RWPE2 (cell line): Measurements from ENCODE around the gene BICDL1.

Source experiments
- ATAC-seq: fragments of 200-7000 bp; cut with Tn5 transposase; 3 replicates; pipeline ENCODE4 v1.9.1; 2021; ENCODE audit warnings: low read depth
- DNase-seq: peaks from one replicate; pipeline ENCODE4 v3.0.0-alpha.2; 2020; ENCODE audit warnings: low spot score
- H3K27ac ChIP-seq: fragments of 450-650 bp; 2 replicates; pipeline ENCODE4 v1.5.1; 2017; ENCODE audit warnings: mild to moderate bottlenecking; ENCODE audit not compliant: poor library complexity, severe bottlenecking
- H3K27me3 ChIP-seq: fragments of 250-450 bp; sonication (Bioruptor Pico); 2 replicates; pipeline ENCODE4 v1.5.1; 2021; ENCODE audit warnings: mild to moderate bottlenecking, moderate library complexity; ENCODE audit not compliant: insufficient read depth, poor library complexity, severe bottlenecking
- H3K36me3 ChIP-seq: fragments of 250-450 bp; sonication (Bioruptor Pico); 2 replicates; pipeline ENCODE4 v1.5.1; 2020; ENCODE audit warnings: low read depth, mild to moderate bottlenecking, moderate library complexity
- H3K4me1 ChIP-seq: fragments of 250-450 bp; sonication (Bioruptor Pico); 2 replicates; pipeline ENCODE4 v1.5.1; 2021; ENCODE audit warnings: mild to moderate bottlenecking, moderate library complexity; ENCODE audit not compliant: insufficient read depth, poor library complexity, severe bottlenecking
- H3K4me3 ChIP-seq: fragments of 250-450 bp; sonication (Bioruptor Pico); 2 replicates; pipeline ENCODE4 v1.5.1; 2021; ENCODE audit warnings: mild to moderate bottlenecking, moderate library complexity; ENCODE audit not compliant: severe bottlenecking
- H3K9me3 ChIP-seq: fragments of 250-450 bp; sonication (Bioruptor Pico); 2 replicates; pipeline ENCODE4 v1.5.1; 2021; ENCODE audit warnings: mild to moderate bottlenecking, moderate library complexity; ENCODE audit not compliant: severe bottlenecking
- TF ChIP-seq, protein P1 (sequence below): fragments of 450-650 bp; IDR thresholded peaks from one replicate; pipeline ENCODE4 v1.5.1; 2017; ENCODE audit warnings: mild to moderate bottlenecking, moderate library complexity; ENCODE audit not compliant: poor library complexity, severe bottlenecking

Gene BICDL1

DNA sequence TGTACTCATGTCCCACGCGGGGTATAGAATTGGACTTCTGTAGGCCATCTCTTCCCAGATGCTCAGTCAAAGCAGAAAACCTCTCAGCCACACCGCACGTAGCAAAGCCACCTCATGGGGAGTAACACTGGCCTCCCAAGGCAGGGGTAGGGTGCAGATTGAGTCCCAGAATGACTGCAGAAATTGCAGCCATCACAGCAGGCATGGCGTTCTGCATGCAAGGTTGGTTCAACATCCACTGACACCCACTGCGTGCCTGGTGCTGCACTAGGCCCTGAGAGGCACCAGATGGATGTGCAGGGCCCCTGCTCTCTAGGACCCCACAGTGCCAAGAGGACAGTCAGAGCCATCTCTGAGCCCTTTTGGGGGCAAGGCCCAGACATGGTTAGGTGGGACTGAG lies 87.6 kb downstream of the BICDL1 start:
- H3K36me3 ChIP-seq = no peaks in the 10 kb centered on the region
- H3K9me3 ChIP-seq = no peaks in the 10 kb centered on the region
- DNase-seq (no peak), ATAC-seq (no peak)
- TF ChIP-seq, protein P1, sequence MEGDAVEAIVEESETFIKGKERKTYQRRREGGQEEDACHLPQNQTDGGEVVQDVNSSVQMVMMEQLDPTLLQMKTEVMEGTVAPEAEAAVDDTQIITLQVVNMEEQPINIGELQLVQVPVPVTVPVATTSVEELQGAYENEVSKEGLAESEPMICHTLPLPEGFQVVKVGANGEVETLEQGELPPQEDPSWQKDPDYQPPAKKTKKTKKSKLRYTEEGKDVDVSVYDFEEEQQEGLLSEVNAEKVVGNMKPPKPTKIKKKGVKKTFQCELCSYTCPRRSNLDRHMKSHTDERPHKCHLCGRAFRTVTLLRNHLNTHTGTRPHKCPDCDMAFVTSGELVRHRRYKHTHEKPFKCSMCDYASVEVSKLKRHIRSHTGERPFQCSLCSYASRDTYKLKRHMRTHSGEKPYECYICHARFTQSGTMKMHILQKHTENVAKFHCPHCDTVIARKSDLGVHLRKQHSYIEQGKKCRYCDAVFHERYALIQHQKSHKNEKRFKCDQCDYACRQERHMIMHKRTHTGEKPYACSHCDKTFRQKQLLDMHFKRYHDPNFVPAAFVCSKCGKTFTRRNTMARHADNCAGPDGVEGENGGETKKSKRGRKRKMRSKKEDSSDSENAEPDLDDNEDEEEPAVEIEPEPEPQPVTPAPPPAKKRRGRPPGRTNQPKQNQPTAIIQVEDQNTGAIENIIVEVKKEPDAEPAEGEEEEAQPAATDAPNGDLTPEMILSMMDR = no peak
- H3K27me3 ChIP-seq = no peaks in the 10 kb centered on the region
- H3K27ac ChIP-seq = no peak overlapping the region
- H3K4me3 ChIP-seq = no peak overlapping the region
- H3K4me1 ChIP-seq = peaks cover 14% of the 10 kb centered on the region

DNA sequence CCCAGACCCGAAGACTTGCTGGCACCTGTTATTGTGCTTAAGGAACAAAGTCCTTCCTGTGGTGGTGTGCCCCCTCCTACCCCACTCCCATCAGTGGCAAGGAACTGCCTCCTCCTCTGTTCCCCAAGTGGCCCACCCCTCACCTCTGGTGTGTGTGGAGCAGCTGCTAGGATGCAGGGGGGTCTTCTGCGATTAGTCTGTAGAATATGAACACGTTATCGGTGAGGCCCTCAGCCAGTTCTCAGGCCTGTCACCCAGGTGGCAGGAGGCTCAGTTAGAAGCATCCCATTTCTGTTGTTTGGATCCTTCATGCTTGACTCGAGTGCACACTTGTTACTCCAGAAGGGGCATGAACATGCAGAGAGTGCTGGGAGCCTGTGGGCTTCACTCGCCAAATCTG lies 88.2 kb downstream of the BICDL1 start:
- Histone ChIP-seq H3K4me3 (no peak overlapping the region), H3K27me3 (no peaks in the 10 kb centered on the region), H3K4me1 (peaks cover 14% of the 10 kb centered on the region), H3K27ac (no peak overlapping the region), H3K36me3 (no peaks in the 10 kb centered on the region), H3K9me3 (no peaks in the 10 kb centered on the region)
- ATAC-seq = no peak
- no peak for DNase-seq
- TF ChIP-seq, protein P1 = no peak

DNA sequence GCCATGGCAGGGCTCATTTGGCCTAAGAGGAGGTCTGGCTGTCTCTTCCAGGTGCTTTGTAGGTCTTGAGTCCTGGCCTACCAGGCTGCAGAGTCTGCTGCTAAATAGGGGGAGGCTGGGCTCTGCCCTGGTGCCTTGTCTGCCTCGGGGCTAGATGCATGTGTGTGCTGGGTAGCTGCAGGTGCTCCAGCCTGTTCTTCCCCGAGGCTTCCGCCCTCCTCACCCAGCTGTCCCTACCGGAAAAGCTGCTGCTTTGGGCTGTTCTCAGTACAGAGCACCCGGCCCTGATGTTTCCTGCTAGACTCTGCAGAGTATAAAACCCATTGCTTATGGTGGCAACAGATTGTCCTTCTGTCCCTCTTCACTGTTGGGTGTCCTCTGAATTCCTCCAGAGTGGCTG lies 89.8 kb downstream of the BICDL1 start:
- ATAC-seq (peak; percentile 15; the same call in 1 of the 3 replicates), DNase-seq (no peak)
- Histone ChIP-seq H3K9me3 (no peaks in the 10 kb centered on the region), H3K27me3 (no peaks in the 10 kb centered on the region), H3K36me3 (no peaks in the 10 kb centered on the region), H3K4me3 (no peak overlapping the region), H3K27ac (peak overlapping the region; percentile 34), H3K4me1 (peaks cover 14% of the 10 kb centered on the region)
- TF ChIP-seq, protein P1 = no peak

DNA sequence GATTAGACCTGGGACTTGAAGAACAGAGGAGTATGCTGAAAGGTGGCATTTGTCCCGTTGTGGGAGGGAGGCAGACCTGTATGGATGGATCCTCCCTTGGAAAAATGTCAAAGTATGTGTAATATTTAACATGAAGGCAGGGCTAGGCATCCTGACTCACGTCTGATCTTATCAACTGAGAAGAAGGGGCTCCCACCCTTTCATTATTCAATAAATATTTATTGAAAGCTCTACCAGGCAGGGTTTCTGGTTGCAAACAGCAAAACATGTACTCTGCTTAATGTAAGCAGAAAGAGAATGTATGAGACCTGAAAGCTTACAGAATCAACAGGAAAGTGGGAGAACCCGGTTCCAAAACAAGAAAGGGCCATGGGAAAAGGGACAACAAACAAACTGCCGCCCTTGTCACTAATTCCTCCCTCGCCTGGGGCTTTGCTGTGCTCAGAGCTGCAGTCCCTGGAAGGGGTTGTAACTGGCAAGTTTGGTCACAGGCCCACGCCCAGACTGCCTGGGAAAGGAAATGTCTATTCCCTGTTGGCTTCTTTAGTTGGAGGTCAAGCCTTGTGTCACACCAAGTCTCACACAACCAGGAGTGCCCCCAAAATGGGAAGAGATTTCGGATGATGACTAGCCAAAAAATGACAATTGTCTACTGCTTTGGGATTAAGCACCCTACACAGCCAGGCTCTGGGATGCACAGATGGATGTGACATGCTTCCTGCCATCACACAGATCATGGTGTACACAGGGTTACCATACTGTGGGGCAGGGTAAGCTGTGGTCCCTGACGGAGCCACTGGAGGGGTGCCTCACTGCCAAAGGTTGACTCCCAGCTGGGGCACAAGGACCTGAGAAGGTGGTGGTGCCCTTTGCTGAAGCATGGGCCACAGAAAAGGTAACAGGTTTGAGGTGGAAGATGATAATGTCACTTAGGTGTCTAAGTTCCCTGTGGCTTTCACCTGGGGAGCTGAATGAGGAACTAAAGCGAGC lies 90.7 kb downstream of the BICDL1 start:
- TF ChIP-seq, protein P1 = no peak
- Histone ChIP-seq H3K27me3 (no peaks in the 10 kb centered on the region), H3K4me3 (no peak overlapping the region), H3K9me3 (no peaks in the 10 kb centered on the region), H3K4me1 (peaks cover 14% of the 10 kb centered on the region), H3K36me3 (no peaks in the 10 kb centered on the region), H3K27ac (peak overlapping the region; percentile 34)
- ATAC-seq (peak; percentile 93), DNase-seq (no peak)

DNA sequence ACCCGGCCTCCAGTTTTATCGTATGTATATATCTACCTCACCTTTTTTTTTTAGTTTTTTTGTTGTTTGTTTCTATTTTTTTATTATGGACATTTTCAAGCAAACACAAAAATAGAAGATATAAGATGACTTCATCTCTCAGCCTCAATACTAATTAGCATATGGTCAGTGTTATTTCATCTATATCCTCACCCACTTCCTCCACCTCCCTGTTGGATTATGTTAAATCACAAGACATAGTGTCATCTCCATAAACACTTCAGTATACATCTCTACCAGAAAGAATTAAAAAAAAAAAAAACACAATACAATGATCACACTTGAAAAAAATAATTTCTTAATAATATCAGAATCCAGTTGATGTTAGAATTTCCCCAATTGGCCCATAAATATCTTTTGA lies 92.6 kb downstream of the BICDL1 start:
- H3K4me1 ChIP-seq = peaks cover 17% of the 10 kb centered on the region

More for the DNA sequence above, 92.6 kb downstream of the BICDL1 start:
- H3K27ac ChIP-seq = no peak overlapping the region
- no peak overlapping the region for H3K4me3 ChIP-seq
- ATAC-seq (no peak), DNase-seq (no peak)
- TF ChIP-seq, protein P1 = no peak
- H3K36me3 ChIP-seq = no peaks in the 10 kb centered on the region
- no peaks in the 10 kb centered on the region for H3K27me3 ChIP-seq
- no peaks in the 10 kb centered on the region for H3K9me3 ChIP-seq
